B cell (primary cell): ENCODE results near the gene CAMK2G. TPM values are rescaled to one million over a fixed set of nuclear protein-coding genes. Genes with fewer than 3 reads are reported as not detected.

Source experiments
- polyA plus RNA-seq: library from polyadenylated mRNA; depleted of rRNA; stranded (reverse); fragments of >200 nt; gene quantifications from 2 replicates; pipeline ENCODE4 v1.2.3, GENCODE V29; 2012
- small RNA-seq: library from RNA; depleted of rRNA; stranded (forward); fragments of <200 nt; gene quantifications from one replicate; pipeline ENCODE3, GENCODE V24; 2012; ENCODE audit warnings: low replicate concordance, low read depth; ENCODE audit not compliant: insufficient read length
- total RNA-seq, 2 donors: library from RNA; stranded (reverse); fragments of 120-200 nt in 1 of 2; gene quantifications; 1 replicate in 1 of 2; 2 replicates in 1 of 2; pipeline versions ENCODE4 v1.2.3 to v1.2.4, GENCODE V29; 2013 to 2022

CAMK2G gene
- total and polyA plus RNA-seq, 2 donors (not counting 1 experiment from before 2014, with no cell fraction given) = 42.7 to 48.7 TPM

Small RNAs within 50 kb of the gene (small RNA-seq; reads per million reads assigned to genes)
- gene AC022400.9 (not detected), gene ZSWIM8-AS1 (not detected)

Other genes starting within 250 kb of the CAMK2G start
- not detected in 2 replicates for gene MYOZ1, start 233.1 kb downstream of the CAMK2G start, total RNA-seq
- gene MYOZ1, start 233.1 kb downstream of the CAMK2G start, polyA plus RNA-seq = not detected in 2 replicates
- 0.07 TPM in 1 of 2 replicates, not detected in the other for gene SYNPO2L, start 218.5 kb downstream of the CAMK2G start, total RNA-seq
- gene SYNPO2L, start 218.5 kb downstream of the CAMK2G start, polyA plus RNA-seq = 0.03 TPM in 1 of 2 replicates, not detected in the other
- gene AGAP5, start 176.4 kb downstream of the CAMK2G start, total RNA-seq = 11.5 and 18.4 TPM in 2 replicates
- 9.9 and 12.9 TPM in 2 replicates for gene AGAP5, start 176.4 kb downstream of the CAMK2G start, polyA plus RNA-seq
- gene SEC24C, start 130.2 kb downstream of the CAMK2G start, total RNA-seq = 78.7 and 80.5 TPM in 2 replicates
- gene SEC24C, start 130.2 kb downstream of the CAMK2G start, polyA plus RNA-seq = 60.2 and 63.1 TPM in 2 replicates
- 14.7 and 15.3 TPM in 2 replicates for gene CHCHD1, start 92.5 kb downstream of the CAMK2G start, total RNA-seq
- 8.8 and 11.9 TPM in 2 replicates for gene CHCHD1, start 92.5 kb downstream of the CAMK2G start, polyA plus RNA-seq
- 110 and 113 TPM in 2 replicates for gene ZSWIM8, start 88.9 kb downstream of the CAMK2G start, total RNA-seq
- gene ZSWIM8, start 88.9 kb downstream of the CAMK2G start, polyA plus RNA-seq = 111 and 147 TPM in 2 replicates
- gene NDST2, start 63.0 kb downstream of the CAMK2G start, total RNA-seq = 72.8 and 76.3 TPM in 2 replicates
- 39.1 and 49.9 TPM in 2 replicates for gene NDST2, start 63.0 kb downstream of the CAMK2G start, polyA plus RNA-seq
- not detected in 2 replicates for gene PLAU, start 36.6 kb upstream of the CAMK2G start, total RNA-seq
- gene PLAU, start 36.6 kb upstream of the CAMK2G start, polyA plus RNA-seq = 0.04 and 0.52 TPM in 2 replicates
- 29.8 and 37.0 TPM in 2 replicates for gene VCL, start 123.6 kb upstream of the CAMK2G start, total RNA-seq
- 9.6 and 13.1 TPM in 2 replicates for gene VCL, start 123.6 kb upstream of the CAMK2G start, polyA plus RNA-seq